ENCODE measurements around the gene ADIPOR2. TPM values are rescaled to one million over a fixed set of nuclear protein-coding genes. Genes with fewer than 3 reads are reported as not detected.

The ADIPOR2 gene
- total RNA-seq, 1 donor from 2014 or later, result 43.0 TPM

DNA sequence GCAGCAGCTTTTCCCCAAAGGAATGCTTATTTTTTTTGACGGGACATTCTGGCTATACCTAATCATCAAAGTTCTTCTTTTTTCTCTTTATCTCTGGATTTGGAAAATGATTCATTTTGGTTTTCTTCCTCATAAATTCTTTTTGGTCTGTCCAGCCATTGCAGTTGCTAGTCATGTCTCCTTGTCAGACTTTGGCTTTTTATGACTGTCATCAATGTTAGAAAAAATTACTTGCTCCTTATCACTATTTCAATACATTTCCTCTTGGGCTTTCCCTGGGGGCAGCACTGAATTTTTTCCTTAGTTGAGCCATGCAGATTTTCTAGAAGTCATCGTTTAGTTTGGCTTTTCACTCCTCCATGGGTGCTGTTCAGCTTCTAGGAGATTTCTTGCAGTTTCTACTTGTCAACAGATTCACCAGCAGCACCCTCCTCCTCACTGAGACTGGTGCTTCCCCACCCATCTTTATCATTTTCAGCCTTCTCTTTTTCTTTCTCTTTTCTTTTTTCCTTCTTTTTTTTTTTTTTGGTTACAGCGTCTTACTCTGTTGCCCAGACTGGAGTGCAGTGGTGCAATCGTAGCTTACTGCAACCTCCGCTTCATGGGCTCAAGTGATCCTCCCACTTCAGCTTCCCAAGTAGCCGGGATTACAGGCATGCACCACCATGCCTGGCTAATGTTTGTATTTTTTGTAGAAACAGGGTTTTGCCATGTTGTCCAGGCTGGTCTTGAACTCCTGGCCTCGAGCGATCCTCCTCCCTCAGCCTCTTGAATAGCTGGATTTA, 5.2 kb downstream of the ADIPOR2 start:
- ChIA-PET POLR2A (interaction anchor here (0.5 to 0.7 kb wide), 2 partner anchors 40 to 43 kb away, joined by 3 to 4 read pairs; no protein-coding TSS in a partner anchor), CTCF (interaction anchor here (2.9 kb wide), 1 partner anchor 244 kb away, joined by 8 read pairs; no protein-coding TSS in a partner anchor)
- H3K4me3 Mint-ChIP-seq, result no peak overlapping the region
- intact Hi-C loops (cut with micrococcal nuclease), result no loop called here
- no peak overlapping the region for H3K27ac Mint-ChIP-seq
- H3K36me3 Mint-ChIP-seq (ENCODE audit: low read depth), result peaks cover 13% of the 10 kb centered on the region
- no peaks in the 10 kb centered on the region for H3K9me3 Mint-ChIP-seq
- no peak for ATAC-seq (ENCODE audit: low read depth)
- H3K4me1 Mint-ChIP-seq, result peaks cover 62% of the 10 kb centered on the region
- no peaks in the 10 kb centered on the region for H3K27me3 Mint-ChIP-seq
- no peak for DNase-seq
- TF ChIP-seq CTCF (IDR thresholded peaks at IDR 0.05), result no peak

- Mint-ChIP-seq H3K36me3 (ENCODE audit: low read depth) (peaks cover 10% of the 10 kb centered on the region), H3K4me1 (peaks cover 58% of the 10 kb centered on the region), H3K27ac (no peak overlapping the region), H3K27me3 (no peaks in the 10 kb centered on the region), H3K4me3 (no peak overlapping the region), H3K9me3 (no peaks in the 10 kb centered on the region)
- intact Hi-C loops (cut with micrococcal nuclease), result no loop called here
- ChIA-PET CTCF (interaction anchor here (2.9 kb wide), 1 partner anchor 243 kb away, joined by 8 read pairs; no protein-coding TSS in a partner anchor), POLR2A (no interaction called here)
- ATAC-seq (ENCODE audit: low read depth) (no peak), DNase-seq (no peak)
- no peak for TF ChIP-seq CTCF (IDR thresholded peaks at IDR 0.05)
These were observed 5.9 kb downstream of the ADIPOR2 start for GRCh38 chr12:1696800-1697199.

- ChIA-PET CTCF (interaction anchor here (2.9 kb wide), 1 partner anchor 243 kb away, joined by 8 read pairs; no protein-coding TSS in a partner anchor), POLR2A (no interaction called here)
- intact Hi-C loops (cut with micrococcal nuclease), result no loop called here
- TF ChIP-seq CTCF (IDR thresholded peaks at IDR 0.05), result no peak
- DNase-seq (no peak), ATAC-seq (ENCODE audit: low read depth) (no peak)
- Mint-ChIP-seq H3K36me3 (ENCODE audit: low read depth) (peaks cover 10% of the 10 kb centered on the region), H3K4me1 (peaks cover 57% of the 10 kb centered on the region), H3K27ac (no peak overlapping the region), H3K4me3 (no peak overlapping the region), H3K27me3 (no peaks in the 10 kb centered on the region), H3K9me3 (no peaks in the 10 kb centered on the region)
These were observed 6.4 kb downstream of the ADIPOR2 start for GRCh38 chr12:1697271-1697670.

- peaks cover 9% of the 10 kb centered on the region for H3K36me3 Mint-ChIP-seq (ENCODE audit: low read depth)
- ChIA-PET CTCF (interaction anchor here (1.2 to 2.9 kb wide), 2 partner anchors 93 to 241 kb away, joined by 3 to 8 read pairs; no protein-coding TSS in a partner anchor), POLR2A (no interaction called here)
- H3K27me3 Mint-ChIP-seq, result no peaks in the 10 kb centered on the region
- H3K27ac Mint-ChIP-seq, result no peak overlapping the region
- no peak for ATAC-seq (ENCODE audit: low read depth)
- intact Hi-C loops (cut with micrococcal nuclease), result no loop called here
- no peak overlapping the region for H3K4me3 Mint-ChIP-seq
- no peak for TF ChIP-seq CTCF (IDR thresholded peaks at IDR 0.05)
- H3K4me1 Mint-ChIP-seq, result peaks cover 50% of the 10 kb centered on the region
- no peaks in the 10 kb centered on the region for H3K9me3 Mint-ChIP-seq
- DNase-seq, result no peak
These were observed 7.8 kb downstream of the ADIPOR2 start for GRCh38 chr12:1698720-1699119.

DNA sequence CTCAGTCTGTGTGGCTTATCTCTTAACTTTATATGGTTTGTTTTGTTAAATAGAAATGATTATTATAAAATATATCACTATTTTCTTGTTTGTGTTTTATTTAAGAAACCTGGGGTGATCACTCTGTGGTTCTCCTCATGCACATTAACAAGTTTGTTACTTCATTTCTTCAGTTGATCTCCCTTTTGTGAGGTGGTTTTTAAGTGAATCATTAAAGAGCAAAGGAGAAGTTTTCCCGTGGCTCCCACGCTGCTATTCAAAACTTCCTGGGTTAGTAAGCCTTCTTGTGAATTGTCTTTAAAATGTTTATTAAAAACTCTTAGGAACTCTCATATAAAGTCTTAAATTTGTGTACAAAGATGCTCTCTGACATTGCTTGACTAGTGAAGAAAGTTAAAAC, 11.8 kb downstream of the ADIPOR2 start:
- intact Hi-C loops (cut with micrococcal nuclease), result no loop called here
- Mint-ChIP-seq H3K27ac (no peak overlapping the region), H3K27me3 (no peaks in the 10 kb centered on the region), H3K4me3 (no peak overlapping the region), H3K4me1 (peaks cover 53% of the 10 kb centered on the region), H3K9me3 (no peaks in the 10 kb centered on the region), H3K36me3 (ENCODE audit: low read depth) (peaks cover 6% of the 10 kb centered on the region)
- ATAC-seq (ENCODE audit: low read depth) (no peak), DNase-seq (no peak)
- no peak for TF ChIP-seq CTCF (IDR thresholded peaks at IDR 0.05)
- ChIA-PET POLR2A (no interaction called here), CTCF (no interaction called here)

All from activated B cell treated with CpG ODN at 0.5 μM for 24 hours (primary cell).